DND-41 (cell line): ENCODE results near the gene BIRC6.

Experiments used
- CTCF ChIP-seq: IDR thresholded peaks from 2 replicates; pipeline ENCODE4 v1.5.1; 2012; ENCODE audit warnings: borderline replicate concordance, low read length, moderate library complexity, mild to moderate bottlenecking; ENCODE audit not compliant: poor library complexity, severe bottlenecking; ENCODE audit errors: extremely low read depth
- EZH2 ChIP-seq: IDR thresholded peaks from 3 replicates; pipeline ENCODE4 v1.6.1; 2012; ENCODE audit warnings: borderline replicate concordance, low read depth, mild to moderate bottlenecking, moderate library complexity, low read length, inconsistent platforms; ENCODE audit not compliant: severe bottlenecking

- no peak for TF ChIP-seq CTCF
- TF ChIP-seq EZH2, result no peak
Measured at GRCh38 chr2:32532961-32533360, 176.1 kb downstream of the BIRC6 start.
